Measurements from ENCODE around the gene ACBD3. TPM values are rescaled to one million over a fixed set of nuclear protein-coding genes. Genes with fewer than 3 reads are reported as not detected.

Gene ACBD3
- total and polyA plus RNA-seq, 2 of the 8 experiments (the other 6 are each of a cell fraction or from before 2014, with no cell fraction given): 8.4 to 29.4 TPM

DNA sequence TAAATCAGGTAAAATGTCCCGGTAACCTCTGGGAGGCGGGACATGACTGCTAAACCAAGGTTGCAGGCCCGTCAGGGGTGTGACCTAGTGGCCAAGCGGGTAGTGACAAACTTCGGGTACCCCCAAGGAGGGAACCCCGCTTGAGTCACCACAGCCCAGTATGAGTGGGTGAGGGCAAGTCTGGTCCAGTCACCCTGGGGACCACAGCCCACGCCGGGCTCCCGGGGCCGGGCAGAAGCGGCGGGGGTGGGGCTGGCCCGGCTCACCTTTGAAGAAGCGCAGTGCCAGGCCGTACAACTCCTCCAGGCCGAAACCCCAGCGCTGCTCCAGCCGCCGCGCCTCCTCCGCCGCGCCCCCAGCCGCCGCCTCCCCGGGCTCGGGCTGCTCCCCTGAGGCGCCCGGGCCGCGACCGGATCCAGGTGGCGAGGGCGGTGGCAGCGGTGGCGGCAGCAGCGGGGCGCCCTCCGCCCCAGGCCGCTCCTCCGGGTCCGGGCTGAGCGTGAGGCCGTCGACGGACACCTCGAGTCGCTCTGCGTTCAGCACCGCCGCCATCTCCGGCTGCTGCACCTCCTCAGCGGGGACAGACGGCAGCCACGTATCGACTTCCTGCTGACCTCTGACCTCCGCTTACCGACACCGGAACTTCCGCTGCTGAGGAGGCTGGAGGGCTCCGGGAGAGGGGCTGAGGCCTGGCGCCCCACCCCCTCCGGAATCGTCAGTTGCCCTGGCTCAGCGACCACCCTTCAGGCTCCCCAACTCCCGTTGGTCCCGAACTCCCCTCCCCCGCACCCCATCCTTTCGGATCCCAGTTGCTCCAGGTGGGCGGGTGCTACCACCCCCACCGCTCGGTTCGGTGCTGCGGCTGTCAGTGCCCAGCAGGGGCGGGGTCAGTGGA is at the start of gene ACBD3 (continued):
- TF ChIP-seq PHF8 (conservative IDR thresholded peaks at IDR 0.05; ENCODE audit: low read depth, low read length): peak; percentile 95
